Breast epithelium (tissue), 4 donors: ENCODE results near the gene KCND3. TPM values are rescaled to one million over a fixed set of nuclear protein-coding genes. Genes with fewer than 3 reads are reported as not detected.

Source experiments
- DNase-seq, 2 donors: peaks; one replicate each; pipeline ENCODE4 v3.0.0-alpha.2; 2019; ENCODE audit warnings: low spot score in 2 of 2
- H3K27ac ChIP-seq, 2 donors: fragments of 200-600 bp; sonication (generic) in 1 of 2; one replicate each; pipeline ENCODE4 v1.5.1; 2016 to 2019; ENCODE audit warnings: mild to moderate bottlenecking in 1 of 2
- H3K27me3 ChIP-seq, 2 donors: fragments of 200-600 bp; sonication (generic) in 1 of 2; one replicate each; pipeline versions ENCODE4 v1.5.1 to v1.6.0; 2017 to 2019; ENCODE audit warnings: control low read depth in 1 of 2, mild to moderate bottlenecking in 1 of 2
- H3K36me3 ChIP-seq: fragments of 200-600 bp; one replicate; pipeline ENCODE4 v1.5.1; 2019
- H3K4me1 ChIP-seq, 2 donors: fragments of 200-600 bp; sonication (generic); one replicate each; pipeline ENCODE4 v1.5.1; 2016 to 2019; ENCODE audit warnings: control low read depth in 1 of 2
- H3K4me3 ChIP-seq, 3 donors: fragments of 200-600 bp; sonication (generic); 1 replicate in 2 of 3; 2 replicates in 1 of 3; pipeline ENCODE4 v1.5.1; 2016 to 2019; ENCODE audit warnings: mild to moderate bottlenecking in 3 of 3, moderate library complexity in 2 of 3
- H3K9me3 ChIP-seq, 2 donors: fragments of 200-600 bp; sonication (generic) in 1 of 2; one replicate each; pipeline ENCODE4 v1.5.1; 2016 to 2019; ENCODE audit warnings: control low read depth in 1 of 2
- POLR2A ChIP-seq: fragments of 450-650 bp; IDR thresholded peaks from one replicate; pipeline ENCODE4 v1.6.1; 2016; ENCODE audit warnings: antibody characterized with exemption, mild to moderate bottlenecking, moderate library complexity
- POLR2AphosphoS5 ChIP-seq, 3 donors: sonication (generic); formaldehyde crosslinking; IDR thresholded peaks; one replicate each; pipeline ENCODE4 v1.6.1; 2017; ENCODE audit warnings: antibody characterized with exemption in 3 of 3
- intact Hi-C: fragments of 100-400 bp; cut with DNase I; formaldehyde crosslinking; loops from one replicate; pipeline ENCODE4 v1.15.1; 2023; ENCODE audit warnings: low total_unique reads
- total RNA-seq, 3 donors: library from RNA; depleted of rRNA; stranded (reverse); fragments of >200 nt; gene quantifications; one replicate each; pipeline ENCODE4 v1.1.0, GENCODE V29; 2016
- TF ChIP-seq, protein P1 (sequence below), 3 donors: fragments of 450-650 bp; IDR thresholded peaks; one replicate each; pipeline ENCODE4 v1.5.1; 2016 to 2017; ENCODE audit warnings: antibody characterized with exemption in 3 of 3, mild to moderate bottlenecking in 3 of 3, moderate library complexity in 3 of 3

Gene KCND3
- total RNA-seq, 3 donors from 2014 or later = 5.9 to 10.2 (median 6.7) TPM

DNA sequence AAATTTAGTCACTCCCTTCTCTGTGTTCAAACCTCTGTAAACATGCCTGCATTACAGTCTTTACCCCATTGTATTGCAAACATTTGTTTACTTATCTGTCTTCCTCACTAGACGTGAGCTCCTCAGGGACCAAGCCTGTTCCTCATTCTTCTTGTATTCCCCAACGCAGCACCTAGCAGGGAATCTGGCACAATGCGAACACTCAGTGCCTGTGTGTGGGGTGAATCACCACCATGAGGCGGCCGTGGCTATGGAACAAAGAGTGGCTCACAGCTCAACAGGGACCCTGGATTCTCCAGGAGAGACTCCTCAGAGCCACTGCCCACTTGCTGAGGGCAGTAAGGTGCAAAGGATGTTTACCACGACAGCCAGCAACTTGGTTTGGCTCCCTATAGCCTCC, 137.9 kb downstream of the KCND3 start:
- DNase-seq = no peak
- Histone ChIP-seq H3K36me3 (no peaks in the 10 kb centered on the region), H3K27ac (no peak overlapping the region), H3K9me3 (no peaks in the 10 kb centered on the region), H3K4me1 (no peaks in the 10 kb centered on the region), H3K4me3 (no peak overlapping the region), H3K27me3 (no peaks in the 10 kb centered on the region)
- intact Hi-C loops = no loop called here
- TF ChIP-seq, protein P1, sequence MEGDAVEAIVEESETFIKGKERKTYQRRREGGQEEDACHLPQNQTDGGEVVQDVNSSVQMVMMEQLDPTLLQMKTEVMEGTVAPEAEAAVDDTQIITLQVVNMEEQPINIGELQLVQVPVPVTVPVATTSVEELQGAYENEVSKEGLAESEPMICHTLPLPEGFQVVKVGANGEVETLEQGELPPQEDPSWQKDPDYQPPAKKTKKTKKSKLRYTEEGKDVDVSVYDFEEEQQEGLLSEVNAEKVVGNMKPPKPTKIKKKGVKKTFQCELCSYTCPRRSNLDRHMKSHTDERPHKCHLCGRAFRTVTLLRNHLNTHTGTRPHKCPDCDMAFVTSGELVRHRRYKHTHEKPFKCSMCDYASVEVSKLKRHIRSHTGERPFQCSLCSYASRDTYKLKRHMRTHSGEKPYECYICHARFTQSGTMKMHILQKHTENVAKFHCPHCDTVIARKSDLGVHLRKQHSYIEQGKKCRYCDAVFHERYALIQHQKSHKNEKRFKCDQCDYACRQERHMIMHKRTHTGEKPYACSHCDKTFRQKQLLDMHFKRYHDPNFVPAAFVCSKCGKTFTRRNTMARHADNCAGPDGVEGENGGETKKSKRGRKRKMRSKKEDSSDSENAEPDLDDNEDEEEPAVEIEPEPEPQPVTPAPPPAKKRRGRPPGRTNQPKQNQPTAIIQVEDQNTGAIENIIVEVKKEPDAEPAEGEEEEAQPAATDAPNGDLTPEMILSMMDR (IDR thresholded peaks at IDR 0.05) = no peak
- TF ChIP-seq POLR2AphosphoS5 (IDR thresholded peaks at IDR 0.05) (no peak), POLR2A (no peak)

GRCh38 chr1:111850109-111850508, 139.4 kb downstream of the KCND3 start:
- H3K4me3 ChIP-seq = no peak overlapping the region
- intact Hi-C loops = no loop called here
- no peaks in the 10 kb centered on the region for H3K27me3 ChIP-seq
- H3K4me1 ChIP-seq = no peaks in the 10 kb centered on the region
- no peak for DNase-seq
- TF ChIP-seq POLR2AphosphoS5 (IDR thresholded peaks at IDR 0.05) (no peak), POLR2A (no peak)
- TF ChIP-seq, protein P1 (IDR thresholded peaks at IDR 0.05) = no peak
- H3K9me3 ChIP-seq = no peaks in the 10 kb centered on the region
- no peaks in the 10 kb centered on the region for H3K36me3 ChIP-seq
- H3K27ac ChIP-seq = no peak overlapping the region

- no peak overlapping the region for H3K27ac ChIP-seq
- intact Hi-C loops = no loop called here
- DNase-seq = no peak
- no peaks in the 10 kb centered on the region for H3K4me1 ChIP-seq
- no peak for TF ChIP-seq POLR2A
- no peak for TF ChIP-seq POLR2AphosphoS5 (IDR thresholded peaks at IDR 0.05)
- TF ChIP-seq, protein P1 (IDR thresholded peaks at IDR 0.05) = no peak
- no peak overlapping the region for H3K4me3 ChIP-seq
- H3K27me3 ChIP-seq = no peaks in the 10 kb centered on the region
- H3K9me3 ChIP-seq = no peaks in the 10 kb centered on the region
- no peaks in the 10 kb centered on the region for H3K36me3 ChIP-seq
These were observed 140.5 kb downstream of the KCND3 start for GRCh38 chr1:111848852-111849545.

DNA sequence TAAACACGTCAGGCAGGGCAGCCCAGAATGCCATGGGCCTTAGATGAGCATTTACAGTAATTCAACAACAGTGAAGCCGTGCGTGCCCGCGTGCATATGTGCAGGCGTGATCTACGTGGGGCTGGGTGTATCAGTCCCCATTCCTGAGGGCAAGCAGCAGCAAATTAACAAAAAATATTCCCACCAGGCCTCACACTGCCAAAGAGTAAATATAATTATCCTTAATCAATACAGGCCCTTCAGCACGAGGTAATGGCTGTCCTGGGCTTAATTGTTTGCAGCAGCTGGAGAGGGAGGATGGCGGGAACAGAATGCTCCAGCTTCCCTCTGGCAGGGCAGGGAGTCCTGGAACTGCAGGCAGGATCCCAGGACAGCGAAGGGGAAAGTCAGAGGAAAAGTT, 142.0 kb downstream of the KCND3 start:
- Histone ChIP-seq H3K27ac (no peak overlapping the region), H3K4me1 (no peaks in the 10 kb centered on the region), H3K4me3 (no peak overlapping the region), H3K9me3 (no peaks in the 10 kb centered on the region), H3K27me3 (no peaks in the 10 kb centered on the region), H3K36me3 (no peaks in the 10 kb centered on the region)
- no peak for DNase-seq
- intact Hi-C loops = no loop called here
- TF ChIP-seq, protein P1 (IDR thresholded peaks at IDR 0.05) = no peak
- TF ChIP-seq POLR2A = no peak
- no peak for TF ChIP-seq POLR2AphosphoS5 (IDR thresholded peaks at IDR 0.05)

DNA sequence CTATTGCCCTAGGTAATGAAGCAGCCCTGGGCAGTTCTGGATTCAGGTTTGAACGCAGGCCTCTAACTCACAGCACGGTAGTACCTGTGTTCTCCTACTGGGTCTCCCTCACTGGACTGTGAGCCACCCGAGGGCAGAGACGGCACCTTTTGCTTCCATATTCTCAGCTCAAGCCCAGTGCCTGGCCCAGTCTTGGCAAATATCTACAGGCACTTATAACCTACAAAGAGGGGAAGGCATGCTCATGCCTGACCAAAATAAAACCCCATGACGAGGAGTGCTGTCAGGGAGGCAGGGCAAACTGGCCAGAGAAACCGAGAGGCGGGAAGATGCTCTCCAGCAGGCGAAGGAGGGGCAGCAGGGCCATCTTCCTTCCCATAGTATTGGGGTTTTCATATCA, 142.6 kb downstream of the KCND3 start:
- DNase-seq = no peak
- no peak for TF ChIP-seq POLR2AphosphoS5 (IDR thresholded peaks at IDR 0.05)
- no peak for TF ChIP-seq POLR2A
- TF ChIP-seq, protein P1 (IDR thresholded peaks at IDR 0.05) = no peak
- intact Hi-C loops = no loop called here

More for the DNA sequence above, 142.6 kb downstream of the KCND3 start:
- Histone ChIP-seq H3K27ac (no peak overlapping the region), H3K4me3 (no peak overlapping the region), H3K36me3 (no peaks in the 10 kb centered on the region), H3K9me3 (no peaks in the 10 kb centered on the region), H3K4me1 (no peaks in the 10 kb centered on the region), H3K27me3 (no peaks in the 10 kb centered on the region)
